ENCODE data around the gene HSPBP1.
"Not testable (repeated sequence)": the region's sequence is repeated elsewhere in the genome, so short reads cannot be mapped to it uniquely, and the experiment has no call there.

The HSPBP1 gene

GRCh38 chr19:55226273-55226672 lies 53.6 kb downstream of the HSPBP1 start:
- no peak overlapping the region for H3K4me3 ChIP-seq (ENCODE audit: low read length)
- no peak for TF ChIP-seq CTCF (IDR thresholded peaks at IDR 0.05; ENCODE audit: insufficient read depth, low read depth, low read length, missing control alignments)
- no peak for DNase-seq (ENCODE audit: low read depth)

GRCh38 chr19:55225415-55225958 lies 54.4 kb downstream of the HSPBP1 start:
- no peak for TF ChIP-seq CTCF (IDR thresholded peaks at IDR 0.05; ENCODE audit: insufficient read depth, low read depth, low read length, missing control alignments)
- no peak overlapping the region for H3K4me3 ChIP-seq (ENCODE audit: low read length)
- DNase-seq (ENCODE audit: low read depth): no peak

DNA sequence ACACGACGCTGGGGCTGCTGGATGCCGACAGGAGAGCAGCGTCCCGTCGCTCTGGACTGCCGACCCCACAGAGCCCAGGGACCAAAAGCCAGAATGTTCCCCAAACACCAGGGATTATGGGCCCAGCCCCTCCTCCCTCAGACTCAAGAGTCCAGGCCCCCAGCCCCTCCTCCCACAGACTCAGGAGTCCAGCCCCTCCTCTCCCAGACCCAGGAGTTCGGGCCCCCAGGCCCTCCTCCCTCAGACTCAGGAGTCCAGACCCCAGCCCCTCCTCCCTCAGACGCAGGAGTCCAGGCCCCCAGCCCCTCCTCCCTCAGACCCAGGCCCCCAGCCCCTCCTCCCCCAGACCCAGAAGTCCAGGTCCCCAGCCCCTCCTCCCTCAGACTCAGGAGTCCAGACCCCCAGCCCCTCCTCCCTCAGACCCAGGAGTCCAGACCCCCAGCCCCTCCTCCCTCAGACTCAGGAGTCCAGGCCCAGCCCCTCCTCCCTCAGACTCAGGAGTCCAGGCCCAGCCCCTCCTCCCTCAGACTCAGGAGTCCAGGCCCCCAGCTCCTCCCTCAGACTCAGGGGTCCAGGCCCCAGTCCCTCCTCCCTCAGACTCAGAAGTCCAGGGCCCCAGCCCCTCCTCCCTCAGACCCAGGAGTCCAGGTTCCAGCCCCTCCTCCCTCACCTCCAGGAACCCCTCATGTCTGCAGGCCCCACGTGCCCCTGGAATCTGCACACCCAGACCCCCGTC lies 55.1 kb downstream of the HSPBP1 start:
- not testable (repeated sequence) for DNase-seq (ENCODE audit: low read depth); H3K4me3 ChIP-seq (ENCODE audit: low read length)

GRCh38 chr19:55224038-55224665 lies 55.8 kb downstream of the HSPBP1 start:
- no peak overlapping the region for H3K4me3 ChIP-seq (ENCODE audit: low read length)
- TF ChIP-seq CTCF (IDR thresholded peaks at IDR 0.05; ENCODE audit: insufficient read depth, low read depth, low read length, missing control alignments): no peak
- DNase-seq (ENCODE audit: low read depth): no peak

- no peak for DNase-seq (ENCODE audit: low read depth)
- no peak overlapping the region for H3K4me3 ChIP-seq (ENCODE audit: low read length)
- TF ChIP-seq CTCF (IDR thresholded peaks at IDR 0.05; ENCODE audit: insufficient read depth, low read depth, low read length, missing control alignments): no peak
Observed at GRCh38 chr19:55223291-55224037, 56.4 kb downstream of the HSPBP1 start.

GRCh38 chr19:55220525-55220924 lies 59.4 kb downstream of the HSPBP1 start:
- no peak overlapping the region for H3K4me3 ChIP-seq (ENCODE audit: low read length)
- no peak for TF ChIP-seq CTCF (IDR thresholded peaks at IDR 0.05; ENCODE audit: insufficient read depth, low read depth, low read length, missing control alignments)
- no peak for DNase-seq (ENCODE audit: low read depth)
